Erythroblast (primary cell): Measurements from ENCODE around the gene WNK4.

Experiments
- GATA1 ChIP-seq: IDR thresholded peaks from 2 replicates; pipeline ENCODE4 v1.6.1; 2011; ENCODE audit warnings: low read depth, mild to moderate bottlenecking, control low read depth, low read length, moderate library complexity
- POLR2A ChIP-seq: IDR thresholded peaks from 2 replicates; pipeline ENCODE4 v1.6.1; 2011; ENCODE audit warnings: mild to moderate bottlenecking, low read length

- TF ChIP-seq POLR2A, result no peak
- TF ChIP-seq GATA1, result no peak
Measured at GRCh38 chr17:42779304-42779935, 990 bp upstream of the WNK4 start.
